A549 (cell line): ENCODE measurements around the gene TRAK2. TPM values are rescaled to one million over a fixed set of nuclear protein-coding genes. Genes with fewer than 3 reads are reported as not detected.

Experiments used
- ATAC-seq, 2 experiments: fragments of 200-7000 bp in 1 of 2; fragments of >200 bp in 1 of 2; cut with Nextera tagmentation in 1 of 2; cut with Tn5 transposase in 1 of 2; 3 replicates each; pipeline versions ENCODE4 v1.8.0 to v1.9.1; 2018 to 2020; ENCODE audit warnings: mild to moderate bottlenecking in 1 of 2, moderate library complexity in 1 of 2
- CTCF ChIA-PET: fragments of 300-600 bp; sonication (Branson Sonifier 250); formaldehyde crosslinking; extraction: SDS; loops from one replicate; lab custom pipeline; 2021; ENCODE audit warnings: antibody characterized with exemption, inconsistent platforms; lab: Yijun Ruan, JAX
- POLR2A ChIA-PET: fragments of 350-600 bp; formaldehyde crosslinking; extraction: SDS; loops from one replicate; lab custom pipeline; 2021; ENCODE audit warnings: antibody characterized with exemption, inconsistent platforms; lab: Yijun Ruan, JAX
- DNase-seq, 2 experiments: peaks; one replicate each; pipeline versions ENCODE4 v3.0.0 to v3.0.0-alpha.2; 2011 to 2016; ENCODE audit warnings: low read depth in 1 of 2, low spot score in 1 of 2
- FAIRE-seq: peaks from 2 replicates; lab custom pipeline; 2011; peaks lifted over from hg19 to GRCh38; lab: Jason Lieb, UNC
- H3K27ac ChIP-seq, 2 experiments: fragments of >200 bp; sonication (Bioruptor Twin); formaldehyde crosslinking; 3 replicates each; pipeline ENCODE4 v1.5.1; 2016 to 2017
- H3K4me1 ChIP-seq: fragments of >200 bp; sonication (Bioruptor Twin); formaldehyde crosslinking; 3 replicates; pipeline ENCODE4 v1.6.1; 2016
- H3K4me2 ChIP-seq: fragments of >200 bp; sonication (Bioruptor Twin); formaldehyde crosslinking; 3 replicates; pipeline ENCODE4 v1.6.1; 2016
- H3K4me3 ChIP-seq: fragments of >200 bp; sonication (Bioruptor Twin); formaldehyde crosslinking; 3 replicates; pipeline ENCODE4 v1.5.1; 2016
- H3K9me3 ChIP-seq: fragments of >200 bp; sonication (Bioruptor Twin); formaldehyde crosslinking; 3 replicates; pipeline ENCODE4 v1.6.1; 2016
- CBX2 ChIP-seq: fragments of 200-600 bp; sonication (generic); IDR thresholded peaks from 2 replicates; pipeline ENCODE4 v1.6.1; 2016; ENCODE audit warnings: low read depth, mild to moderate bottlenecking, borderline replicate concordance
- CEBPB ChIP-seq, 2 experiments: fragments of >200 bp in 1 of 2; sonication (Bioruptor Twin) in 1 of 2; formaldehyde crosslinking in 1 of 2; IDR thresholded peaks; 2 replicates each; pipeline ENCODE4 v1.6.1; 2012 to 2016
- CHD4 ChIP-seq: fragments of 200-600 bp; sonication (generic); IDR thresholded peaks from 2 replicates; pipeline ENCODE4 v1.6.1; 2016; ENCODE audit warnings: antibody characterized with exemption, mild to moderate bottlenecking, borderline replicate concordance
- CTCF ChIP-seq: fragments of >200 bp; sonication (Bioruptor Twin); formaldehyde crosslinking; IDR thresholded peaks from 3 replicates; pipeline ENCODE4 v1.5.1; 2016
- FOSL2 ChIP-seq, 2 experiments: fragments of 450-650 bp in 1 of 2; fragments of >200 bp in 1 of 2; sonication (Bioruptor Twin) in 1 of 2; formaldehyde crosslinking; IDR thresholded peaks; 2 replicates each; pipeline versions ENCODE4 v1.5.0 to v1.6.1; 2016 to 2020; ENCODE audit warnings: mild to moderate bottlenecking in 1 of 2, moderate library complexity in 1 of 2
- HOXB13 ChIP-seq: fragments of 250-450 bp; sonication (Bioruptor Pico); IDR thresholded peaks from 2 replicates; pipeline ENCODE4 v1.5.0; 2020; ENCODE audit warnings: low read depth, mild to moderate bottlenecking, moderate library complexity
- MAX ChIP-seq: IDR thresholded peaks from 2 replicates; pipeline ENCODE4 v1.6.1; 2012
- MAZ ChIP-seq: fragments of 150-350 bp; IDR thresholded peaks from 2 replicates; pipeline ENCODE4 v1.6.1; 2014; ENCODE audit warnings: antibody characterized with exemption, low read depth, low read length, borderline replicate concordance
- MYC ChIP-seq: IDR thresholded peaks from 2 replicates; pipeline ENCODE4 v1.6.1; 2012; ENCODE audit warnings: mild to moderate bottlenecking, inconsistent platforms, low read length, improper control_type of control experiment, borderline replicate concordance
- PBX3 ChIP-seq: IDR thresholded peaks from 2 replicates; pipeline ENCODE4 v1.6.1; 2012
- POLR2AphosphoS2 ChIP-seq: conservative IDR thresholded peaks from 2 replicates; pipeline ENCODE4 v1.6.1; 2012; ENCODE audit warnings: low read length, improper control_type of control experiment, inconsistent platforms
- RAD21 ChIP-seq, 2 experiments: fragments of >200 bp in 1 of 2; sonication (Bioruptor Twin) in 1 of 2; formaldehyde crosslinking in 1 of 2; IDR thresholded peaks in 1 of 2; conservative IDR thresholded peaks in 1 of 2; 2 replicates in 1 of 2; 3 replicates in 1 of 2; pipeline ENCODE4 v1.6.1; 2012 to 2018; ENCODE audit warnings: inconsistent platforms in 1 of 2
- RNF2 ChIP-seq: fragments of 200-600 bp; sonication (generic); IDR thresholded peaks from 2 replicates; pipeline ENCODE4 v1.6.1; 2016; ENCODE audit warnings: low read depth, mild to moderate bottlenecking, antibody characterized with exemption, moderate library complexity, borderline replicate concordance
- ZNF302 ChIP-seq: fragments of 250-450 bp; sonication (Bioruptor Pico); IDR thresholded peaks from 2 replicates; pipeline ENCODE4 v1.9.0; 2021; ENCODE audit warnings: inconsistent platforms, mild to moderate bottlenecking, moderate library complexity
- WGBS: methylation state at CpG from one replicate; pipeline ENCODE4 v1.1.6; 2017; ENCODE audit errors: missing lambda C conversion rate; 5-methylcytosine and 5-hydroxymethylcytosine counted together
- polyA plus RNA-seq, 4 experiments: library from polyadenylated mRNA; depleted of rRNA in 3 of 4; stranded (reverse); fragments of >200 nt; fragmentation: RNase III in 1 of 4; extraction: RNeasy Plus Mini Kit Qiagen cat#74134 plus additional on column Dnase treatment in 1 of 4; gene quantifications; 2 replicates in 3 of 4; 3 replicates in 1 of 4; pipeline ENCODE4 v1.2.3, GENCODE V29; 2011 to 2017

The TRAK2 gene
- polyA plus RNA-seq, 2 of the 4 experiments (the other 2 are of a cell fraction), result 10.2 to 22.4 TPM

- TF ChIP-seq HOXB13 (CRISPR knock-in tag) (no peak), ZNF302 (CRISPR knock-in tag) (no peak), RNF2 (no peak), CTCF (no peak), POLR2AphosphoS2 (no peak), CBX2 (no peak)
These were observed 104.1 kb downstream of the TRAK2 start (continued) for GRCh38 chr2:201347138-201347537.

GRCh38 chr2:201345625-201346213, 105.5 kb downstream of the TRAK2 start:
- TF ChIP-seq PBX3, result no peak
- TF ChIP-seq MAZ, result no peak
- TF ChIP-seq MYC, result no peak
- TF ChIP-seq CEBPB (IDR thresholded peaks at IDR 0.05), result no peak
- TF ChIP-seq CHD4, result no peak
- no peak for TF ChIP-seq MAX
- TF ChIP-seq, all 56 proteins: peak for 0
- H3K27ac ChIP-seq, result no peak overlapping the region
- ChIA-PET CTCF (interaction anchor here (1.9 kb wide), 1 partner anchor 12 kb away, joined by 8 read pairs; the partner anchor contains the start of gene FLACC1), POLR2A (no interaction called here)
- FAIRE-seq (no peak), DNase-seq (no peak), ATAC-seq (no peak)
- H3K4me3 ChIP-seq, result no peak overlapping the region
- 90% methylated on average over 7 of the region's 7 CpGs for WGBS
- H3K9me3 ChIP-seq, result no peaks in the 10 kb centered on the region
- no peaks in the 10 kb centered on the region for H3K4me1 ChIP-seq
- no peak overlapping the region for H3K4me2 ChIP-seq

GRCh38 chr2:201344663-201345366, 106.4 kb downstream of the TRAK2 start:
- ATAC-seq (peak; percentile 86 to 95), DNase-seq (peak in 1 of 2 experiments; percentile 48), FAIRE-seq (no peak)
- Histone ChIP-seq H3K4me3 (no peak overlapping the region), H3K4me1 (no peaks in the 10 kb centered on the region), H3K9me3 (no peaks in the 10 kb centered on the region), H3K27ac (no peak overlapping the region), H3K4me2 (no peak overlapping the region)
- ChIA-PET CTCF (interaction anchor here (1.9 kb wide), 1 partner anchor 13 kb away, joined by 8 read pairs; the partner anchor contains the start of gene FLACC1), POLR2A (no interaction called here)
- TF ChIP-seq FOSL2 (IDR thresholded peaks at IDR 0.05) (no peak), FOSL2 (CRISPR knock-in tag; IDR thresholded peaks at IDR 0.05) (no peak), RAD21 (conservative IDR thresholded peaks at IDR 0.05 in 1 of 2, IDR thresholded peaks at IDR 0.05 in 1 of 2) (peak in 1 of 2 experiments; percentile 47; a peak in 3 of 5 replicates), CTCF (peak; percentile 22; the same call in 1 of the 3 replicates)
- WGBS, result 21% methylated on average over 1 of the region's 1 CpG
